DND-41 (cell line): ENCODE results near the gene SPIB.
"Not testable (repeated sequence)": the region's sequence is repeated elsewhere in the genome, so short reads cannot be mapped to it uniquely, and the experiment has no call there.

Experiments
- ATAC-seq: fragments of 200-7000 bp; cut with Tn5 transposase; 3 replicates; pipeline ENCODE4 v1.9.1; 2021; ENCODE audit warnings: low read depth; ENCODE audit not compliant: insufficient read depth
- DNase-seq: peaks from one replicate; pipeline ENCODE4 v3.0.0-alpha.2; 2020
- H2AFZ ChIP-seq: 2 replicates; pipeline ENCODE4 v1.6.0; 2012; ENCODE audit warnings: low read depth, low read length
- H3K27ac ChIP-seq: 2 replicates; pipeline ENCODE4 v1.5.1; 2012; ENCODE audit warnings: low read length, inconsistent platforms
- H3K27me3 ChIP-seq: fragments of 200-600 bp; sonication (generic); 2 replicates; pipeline ENCODE4 v1.6.0; 2012; ENCODE audit warnings: low read length, mild to moderate bottlenecking, inconsistent platforms; ENCODE audit not compliant: insufficient read depth, poor library complexity
- H3K36me3 ChIP-seq: 2 replicates; pipeline ENCODE4 v1.5.1; 2012; ENCODE audit warnings: low read length, inconsistent platforms; ENCODE audit not compliant: insufficient read depth
- H3K4me1 ChIP-seq: 2 replicates; pipeline ENCODE4 v1.5.1; 2012; ENCODE audit warnings: mild to moderate bottlenecking, low read length; ENCODE audit not compliant: insufficient read depth
- H3K4me2 ChIP-seq: 2 replicates; pipeline ENCODE4 v1.6.0; 2012; ENCODE audit warnings: mild to moderate bottlenecking, moderate library complexity, low read length, inconsistent platforms; ENCODE audit not compliant: insufficient read depth
- H3K4me3 ChIP-seq, 2 experiments: fragments of 200-600 bp in 1 of 2; shearing (Covaris generic) in 1 of 2; 2 replicates each; pipeline ENCODE4 v1.5.1; 2012 to 2016; ENCODE audit warnings: inconsistent platforms in 2 of 2, low read length in 2 of 2, mild to moderate bottlenecking in 2 of 2, low read depth in 1 of 2, moderate library complexity in 1 of 2
- H3K79me2 ChIP-seq: 2 replicates; pipeline ENCODE4 v1.6.0; 2012; ENCODE audit warnings: low read length, inconsistent platforms; ENCODE audit not compliant: insufficient read depth
- H3K9ac ChIP-seq: 2 replicates; pipeline ENCODE4 v1.6.0; 2012; ENCODE audit warnings: low read depth, mild to moderate bottlenecking, inconsistent platforms, low read length, moderate library complexity
- H3K9me3 ChIP-seq: 2 replicates; pipeline ENCODE4 v1.5.1; 2012; ENCODE audit warnings: low read length, moderate library complexity, mild to moderate bottlenecking, inconsistent platforms; ENCODE audit not compliant: insufficient read depth, severe bottlenecking
- H4K20me1 ChIP-seq: 2 replicates; pipeline ENCODE4 v1.6.0; 2012; ENCODE audit warnings: low read length; ENCODE audit not compliant: insufficient read depth
- EZH2 ChIP-seq: IDR thresholded peaks from 3 replicates; pipeline ENCODE4 v1.6.1; 2012; ENCODE audit warnings: borderline replicate concordance, low read depth, mild to moderate bottlenecking, moderate library complexity, low read length, inconsistent platforms; ENCODE audit not compliant: severe bottlenecking
- TF ChIP-seq, protein P1 (sequence below): IDR thresholded peaks from 2 replicates; pipeline ENCODE4 v1.5.1; 2012; ENCODE audit warnings: borderline replicate concordance, low read length, moderate library complexity, mild to moderate bottlenecking; ENCODE audit not compliant: poor library complexity, severe bottlenecking; ENCODE audit errors: extremely low read depth

SPIB gene

DNA sequence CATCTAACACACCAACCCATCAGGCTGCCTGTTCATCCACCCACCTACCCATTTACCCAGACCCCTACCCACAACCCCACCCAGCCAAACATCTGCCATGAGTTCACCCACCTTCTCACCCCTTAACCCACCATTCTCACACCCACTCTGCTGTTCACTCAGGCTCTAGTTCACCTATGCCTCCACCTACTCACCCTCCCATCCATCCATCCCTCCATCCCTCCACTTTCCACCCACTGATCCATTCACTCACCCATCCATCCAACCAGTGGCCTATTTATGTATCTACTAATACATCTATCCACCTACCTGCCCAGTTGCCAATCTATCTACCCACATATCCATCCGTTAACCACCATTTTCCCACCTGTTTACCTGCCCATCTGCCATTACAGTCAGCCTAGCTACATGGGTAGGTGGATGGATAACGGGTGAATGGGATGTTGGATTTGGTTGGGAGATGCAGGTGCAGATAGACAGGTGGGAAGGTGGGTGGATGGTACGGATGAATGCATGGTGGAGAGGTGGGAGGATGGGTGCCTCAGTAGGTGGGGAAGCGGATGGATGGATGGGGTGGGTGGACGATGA is 19.2 kb downstream of the SPIB start:
- no peak overlapping the region for H3K4me2 ChIP-seq
- no peak overlapping the region for H3K9ac ChIP-seq
- no peaks in the 10 kb centered on the region for H3K36me3 ChIP-seq
- H4K20me1 ChIP-seq, result no peaks in the 10 kb centered on the region; the same call in 1 of the 2 replicates
- no peaks in the 10 kb centered on the region for H3K9me3 ChIP-seq
- no peak for TF ChIP-seq EZH2
- TF ChIP-seq, protein P1, sequence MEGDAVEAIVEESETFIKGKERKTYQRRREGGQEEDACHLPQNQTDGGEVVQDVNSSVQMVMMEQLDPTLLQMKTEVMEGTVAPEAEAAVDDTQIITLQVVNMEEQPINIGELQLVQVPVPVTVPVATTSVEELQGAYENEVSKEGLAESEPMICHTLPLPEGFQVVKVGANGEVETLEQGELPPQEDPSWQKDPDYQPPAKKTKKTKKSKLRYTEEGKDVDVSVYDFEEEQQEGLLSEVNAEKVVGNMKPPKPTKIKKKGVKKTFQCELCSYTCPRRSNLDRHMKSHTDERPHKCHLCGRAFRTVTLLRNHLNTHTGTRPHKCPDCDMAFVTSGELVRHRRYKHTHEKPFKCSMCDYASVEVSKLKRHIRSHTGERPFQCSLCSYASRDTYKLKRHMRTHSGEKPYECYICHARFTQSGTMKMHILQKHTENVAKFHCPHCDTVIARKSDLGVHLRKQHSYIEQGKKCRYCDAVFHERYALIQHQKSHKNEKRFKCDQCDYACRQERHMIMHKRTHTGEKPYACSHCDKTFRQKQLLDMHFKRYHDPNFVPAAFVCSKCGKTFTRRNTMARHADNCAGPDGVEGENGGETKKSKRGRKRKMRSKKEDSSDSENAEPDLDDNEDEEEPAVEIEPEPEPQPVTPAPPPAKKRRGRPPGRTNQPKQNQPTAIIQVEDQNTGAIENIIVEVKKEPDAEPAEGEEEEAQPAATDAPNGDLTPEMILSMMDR, result no peak
- no peak for DNase-seq
- ATAC-seq, result no peak
- H2AFZ ChIP-seq, result no peak overlapping the region
- H3K4me3 ChIP-seq, result no peak overlapping the region
- H3K27me3 ChIP-seq, result no peaks in the 10 kb centered on the region
- no peaks in the 10 kb centered on the region for H3K4me1 ChIP-seq
- H3K27ac ChIP-seq, result no peak overlapping the region
- H3K79me2 ChIP-seq, result no peaks in the 10 kb centered on the region

DNA sequence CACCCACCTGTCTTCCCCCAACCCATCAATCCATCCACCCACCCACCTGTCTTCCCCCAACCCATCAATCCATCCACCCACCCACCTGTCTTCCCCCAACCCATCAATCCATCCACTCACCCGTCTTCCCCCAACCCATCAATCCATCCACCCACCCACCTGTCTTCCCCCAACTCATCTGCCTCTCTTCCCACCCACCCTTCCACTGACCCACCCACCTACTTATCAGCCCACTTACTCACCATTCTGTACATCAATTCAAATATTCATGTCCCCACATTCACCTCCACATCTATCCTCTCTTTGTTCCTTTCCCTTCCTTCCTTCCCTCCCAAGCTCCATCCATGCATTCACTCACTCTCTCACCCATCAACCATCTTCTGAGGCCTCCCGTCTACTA is 20.4 kb downstream of the SPIB start:
- not testable (repeated sequence) for H3K4me2 ChIP-seq, ATAC-seq, H3K9ac ChIP-seq, H4K20me1 ChIP-seq, H3K79me2 ChIP-seq, H3K9me3 ChIP-seq, DNase-seq, H3K4me1 ChIP-seq, H3K27ac ChIP-seq, H3K4me3 ChIP-seq, H2AFZ ChIP-seq, H3K27me3 ChIP-seq, H3K36me3 ChIP-seq

DNA sequence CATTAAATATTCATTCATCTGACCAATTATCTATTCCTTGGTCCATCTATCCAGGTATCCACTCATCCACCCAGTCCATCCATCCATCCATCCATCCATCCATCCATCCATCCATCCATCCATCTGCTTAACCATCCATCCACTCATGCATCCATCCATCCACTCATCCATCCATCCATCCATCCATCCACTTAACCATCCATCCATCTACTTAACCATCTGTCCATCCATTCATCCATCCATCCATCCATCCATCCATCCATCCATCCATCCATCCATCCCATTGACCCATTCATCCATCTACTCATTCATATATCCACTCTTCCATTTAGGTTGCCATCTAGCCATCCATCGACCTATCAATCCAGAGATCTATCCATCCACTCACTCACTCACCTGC is 25.3 kb downstream of the SPIB start:
- DNase-seq (no peak), ATAC-seq (no peak)
- Histone ChIP-seq H3K27me3 (no peaks in the 10 kb centered on the region), H3K36me3 (no peaks in the 10 kb centered on the region), H3K27ac (no peak overlapping the region), H3K4me3 (no peak overlapping the region), H2AFZ (no peak overlapping the region), H3K4me2 (no peak overlapping the region), H3K79me2 (no peaks in the 10 kb centered on the region), H3K9ac (no peak overlapping the region), H3K9me3 (no peaks in the 10 kb centered on the region), H4K20me1 (no peaks in the 10 kb centered on the region; the same call in 1 of the 2 replicates), H3K4me1 (no peaks in the 10 kb centered on the region)
- TF ChIP-seq, protein P1, result no peak
- no peak for TF ChIP-seq EZH2

DNA sequence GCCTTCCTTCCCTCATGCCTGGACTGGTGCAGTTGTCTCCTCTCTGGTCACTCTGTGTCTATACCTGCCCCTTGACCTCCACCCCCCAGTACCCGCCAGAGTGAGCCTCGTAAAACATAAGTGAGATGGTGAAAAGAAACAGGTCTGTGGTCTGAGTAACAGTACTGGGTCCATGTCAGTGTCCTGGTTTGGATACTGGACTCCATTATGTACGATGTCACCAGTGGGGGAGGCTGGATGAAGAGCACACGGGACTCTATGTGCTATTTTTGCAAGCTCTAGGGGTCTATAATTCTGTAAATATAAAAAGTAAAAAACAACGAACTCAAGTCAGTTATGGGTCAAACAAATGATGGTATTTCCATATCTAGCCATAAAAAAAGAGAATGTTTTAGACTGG is 28.3 kb downstream of the SPIB start:
- ATAC-seq, result no peak
- no peaks in the 10 kb centered on the region for H3K36me3 ChIP-seq
- no peaks in the 10 kb centered on the region for H3K27me3 ChIP-seq
- H3K27ac ChIP-seq, result no peak overlapping the region
- no peaks in the 10 kb centered on the region for H3K79me2 ChIP-seq
- H3K4me3 ChIP-seq, result no peak overlapping the region
- no peak overlapping the region for H2AFZ ChIP-seq
- no peaks in the 10 kb centered on the region for H3K4me1 ChIP-seq
- no peaks in the 10 kb centered on the region; the same call in 1 of the 2 replicates for H4K20me1 ChIP-seq
- no peak for DNase-seq
- no peaks in the 10 kb centered on the region for H3K9me3 ChIP-seq
- no peak for TF ChIP-seq EZH2
- TF ChIP-seq, protein P1, result no peak
- H3K4me2 ChIP-seq, result no peak overlapping the region
- H3K9ac ChIP-seq, result no peak overlapping the region
